Neural cell (in vitro differentiated cells): ENCODE measurements around the gene AKR1A1. TPM values are rescaled to one million over a fixed set of nuclear protein-coding genes. Genes with fewer than 3 reads are reported as not detected.

Experiments used
- H2AFZ ChIP-seq: fragments of 200-600, 300-800 bp; sonication (generic), shearing (Covaris generic); 2 replicates; pipeline ENCODE4 v1.6.0; 2014; ENCODE audit warnings: low read depth, mild to moderate bottlenecking, antibody characterized with exemption, low read length, moderate library complexity
- H3F3A ChIP-seq: fragments of 200-600 bp; shearing (Covaris generic); 2 replicates; pipeline ENCODE4 v1.6.1; 2016; ENCODE audit warnings: mild to moderate bottlenecking, moderate library complexity, mixed read lengths, antibody characterized with exemption, low read length; ENCODE audit not compliant: insufficient read depth, poor library complexity, severe bottlenecking
- H3K27ac ChIP-seq: fragments of 200-600, 300-800 bp; sonication (generic), shearing (Covaris generic); 2 replicates; pipeline ENCODE4 v1.5.1; 2014; ENCODE audit warnings: mild to moderate bottlenecking, low read length, moderate library complexity
- H3K27me3 ChIP-seq: fragments of 300-800, 200-600 bp; sonication (generic), shearing (Covaris generic); 2 replicates; pipeline ENCODE4 v1.6.0; 2014; ENCODE audit warnings: mild to moderate bottlenecking, low read depth, low read length, moderate library complexity; ENCODE audit not compliant: insufficient read depth
- H3K36me3 ChIP-seq: fragments of 300-800, 200-600 bp; sonication (generic), shearing (Covaris generic); 2 replicates; pipeline ENCODE4 v1.5.1; 2014; ENCODE audit warnings: mild to moderate bottlenecking, antibody characterized with exemption, low read length, moderate library complexity; ENCODE audit not compliant: insufficient read depth
- H3K4me2 ChIP-seq: fragments of 300-800, 200-600 bp; sonication (generic), shearing (Covaris generic); 2 replicates; pipeline ENCODE4 v1.6.0; 2014; ENCODE audit warnings: mild to moderate bottlenecking, low read length
- H3K4me3 ChIP-seq: fragments of 300-800, 200-600 bp; sonication (generic), shearing (Covaris generic); 2 replicates; pipeline ENCODE4 v1.5.1; 2014; ENCODE audit warnings: mild to moderate bottlenecking, low read length, moderate library complexity
- H3K79me2 ChIP-seq: fragments of 200-600 bp; shearing (Covaris generic); replicated peaks from 2 replicates; pipeline ENCODE4 v1.6.0; 2014; ENCODE audit warnings: mild to moderate bottlenecking, low read length, moderate library complexity; ENCODE audit not compliant: insufficient read depth
- H3K9ac ChIP-seq: fragments of 300-800, 200-600 bp; sonication (generic), shearing (Covaris generic); 2 replicates; pipeline ENCODE4 v1.6.1; 2016; ENCODE audit warnings: mild to moderate bottlenecking, low read length, mixed read lengths
- H3K9me2 ChIP-seq: fragments of 200-600 bp; shearing (Covaris generic); 2 replicates; pipeline ENCODE4 v1.6.1; 2016; ENCODE audit warnings: mild to moderate bottlenecking, low read length, mixed read lengths; ENCODE audit not compliant: insufficient read depth
- H3K9me3 ChIP-seq: fragments of 200-600, 300-800 bp; sonication (generic), shearing (Covaris generic); 2 replicates; pipeline ENCODE4 v1.6.1; 2016; ENCODE audit warnings: mild to moderate bottlenecking, mixed run types, low read length, moderate library complexity, mixed read lengths
- H4K20me1 ChIP-seq: fragments of 200-600 bp; shearing (Covaris generic); 2 replicates; pipeline ENCODE4 v1.6.1; 2016; ENCODE audit warnings: mild to moderate bottlenecking, mixed run types; ENCODE audit not compliant: insufficient read depth
- CTCF ChIP-seq: fragments of 450-650 bp; IDR thresholded peaks from 2 replicates; pipeline ENCODE4 v1.5.1; 2014; ENCODE audit warnings: antibody characterized with exemption, mild to moderate bottlenecking, moderate library complexity; ENCODE audit not compliant: poor library complexity, severe bottlenecking
- EP300 ChIP-seq: fragments of 450-650 bp; conservative IDR thresholded peaks from 2 replicates; pipeline ENCODE4 v1.6.1; 2014; ENCODE audit warnings: antibody characterized with exemption, mild to moderate bottlenecking, moderate library complexity; ENCODE audit not compliant: poor library complexity, severe bottlenecking
- EZH2 ChIP-seq: fragments of 200-600, 300-800 bp; shearing (Covaris generic), sonication (generic); IDR thresholded peaks from 2 replicates; pipeline ENCODE4 v1.6.1; 2014; ENCODE audit warnings: antibody characterized with exemption, low read length, borderline replicate concordance, mild to moderate bottlenecking; ENCODE audit not compliant: insufficient read depth, poor library complexity, severe bottlenecking
- MXI1 ChIP-seq: fragments of 450-650 bp; conservative IDR thresholded peaks from 2 replicates; pipeline ENCODE4 v1.6.1; 2014; ENCODE audit warnings: antibody characterized with exemption, mild to moderate bottlenecking; ENCODE audit not compliant: poor library complexity, severe bottlenecking
- POLR2AphosphoS5 ChIP-seq: IDR thresholded peaks from 2 replicates; pipeline ENCODE4 v1.6.1; 2012
- RAD21 ChIP-seq: fragments of 450-650 bp; conservative IDR thresholded peaks from 2 replicates; pipeline ENCODE4 v1.6.1; 2014; ENCODE audit warnings: antibody characterized with exemption, mild to moderate bottlenecking, moderate library complexity
- SMC3 ChIP-seq: fragments of 450-650 bp; conservative IDR thresholded peaks from 2 replicates; pipeline ENCODE4 v1.6.1; 2014; ENCODE audit warnings: antibody characterized with exemption, mild to moderate bottlenecking, moderate library complexity; ENCODE audit not compliant: poor library complexity
- TAF1 ChIP-seq: IDR thresholded peaks from 2 replicates; pipeline ENCODE4 v1.6.1; 2012; ENCODE audit warnings: low read depth
- polyA plus RNA-seq: library from polyadenylated mRNA; depleted of rRNA; stranded (reverse); fragments of >200 nt; gene quantifications from 2 replicates; pipeline ENCODE4 v1.2.3, GENCODE V29; 2014
- TF ChIP-seq, protein P1 (sequence below): IDR thresholded peaks from 2 replicates; pipeline ENCODE4 v1.6.1; 2012; ENCODE audit warnings: borderline replicate concordance

Gene AKR1A1
- polyA plus RNA-seq, 1 donor from 2014 or later, result 170 TPM

- Histone ChIP-seq H3K9me2 (no peaks in the 10 kb centered on the region), H3K27me3 (no peaks in the 10 kb centered on the region), H3K36me3 (no peaks in the 10 kb centered on the region), H3K9ac (no peak overlapping the region), H3K27ac (no peak overlapping the region), H3K9me3 (no peaks in the 10 kb centered on the region), H2AFZ (no peak overlapping the region), H4K20me1 (no peaks in the 10 kb centered on the region), H3K4me3 (no peak overlapping the region), H3K4me2 (no peak overlapping the region), H3K79me2 (no peaks in the 10 kb centered on the region), H3F3A (no peaks in the 10 kb centered on the region)
- TF ChIP-seq SMC3 (no peak), EZH2 (no peak), TAF1 (no peak), MXI1 (no peak), CTCF (no peak), EP300 (no peak), POLR2AphosphoS5 (no peak), RAD21 (no peak)
- TF ChIP-seq, protein P1, sequence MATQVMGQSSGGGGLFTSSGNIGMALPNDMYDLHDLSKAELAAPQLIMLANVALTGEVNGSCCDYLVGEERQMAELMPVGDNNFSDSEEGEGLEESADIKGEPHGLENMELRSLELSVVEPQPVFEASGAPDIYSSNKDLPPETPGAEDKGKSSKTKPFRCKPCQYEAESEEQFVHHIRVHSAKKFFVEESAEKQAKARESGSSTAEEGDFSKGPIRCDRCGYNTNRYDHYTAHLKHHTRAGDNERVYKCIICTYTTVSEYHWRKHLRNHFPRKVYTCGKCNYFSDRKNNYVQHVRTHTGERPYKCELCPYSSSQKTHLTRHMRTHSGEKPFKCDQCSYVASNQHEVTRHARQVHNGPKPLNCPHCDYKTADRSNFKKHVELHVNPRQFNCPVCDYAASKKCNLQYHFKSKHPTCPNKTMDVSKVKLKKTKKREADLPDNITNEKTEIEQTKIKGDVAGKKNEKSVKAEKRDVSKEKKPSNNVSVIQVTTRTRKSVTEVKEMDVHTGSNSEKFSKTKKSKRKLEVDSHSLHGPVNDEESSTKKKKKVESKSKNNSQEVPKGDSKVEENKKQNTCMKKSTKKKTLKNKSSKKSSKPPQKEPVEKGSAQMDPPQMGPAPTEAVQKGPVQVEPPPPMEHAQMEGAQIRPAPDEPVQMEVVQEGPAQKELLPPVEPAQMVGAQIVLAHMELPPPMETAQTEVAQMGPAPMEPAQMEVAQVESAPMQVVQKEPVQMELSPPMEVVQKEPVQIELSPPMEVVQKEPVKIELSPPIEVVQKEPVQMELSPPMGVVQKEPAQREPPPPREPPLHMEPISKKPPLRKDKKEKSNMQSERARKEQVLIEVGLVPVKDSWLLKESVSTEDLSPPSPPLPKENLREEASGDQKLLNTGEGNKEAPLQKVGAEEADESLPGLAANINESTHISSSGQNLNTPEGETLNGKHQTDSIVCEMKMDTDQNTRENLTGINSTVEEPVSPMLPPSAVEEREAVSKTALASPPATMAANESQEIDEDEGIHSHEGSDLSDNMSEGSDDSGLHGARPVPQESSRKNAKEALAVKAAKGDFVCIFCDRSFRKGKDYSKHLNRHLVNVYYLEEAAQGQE, result no peak
Measured at GRCh38 chr1:45535988-45536766, 14.4 kb upstream of the AKR1A1 start.

DNA sequence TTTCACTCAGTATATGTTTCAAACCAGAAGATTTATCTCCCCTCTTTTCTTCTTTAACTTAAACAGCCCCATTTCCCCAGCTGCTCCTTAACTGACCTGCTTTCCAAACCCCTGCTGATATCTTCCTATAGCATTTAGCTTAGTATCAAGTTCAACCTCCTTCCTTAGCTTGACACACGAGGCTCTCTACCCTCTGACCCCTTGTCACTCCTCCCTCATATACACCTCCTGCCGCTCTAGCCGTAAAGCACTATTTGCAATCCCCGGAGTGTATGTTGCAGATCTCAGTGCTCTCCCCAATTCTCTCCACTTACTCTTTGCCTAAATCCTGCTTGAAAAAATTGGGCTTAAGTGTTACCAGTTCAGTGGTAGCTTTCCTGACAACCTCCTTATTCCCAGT, 13.7 kb upstream of the AKR1A1 start:
- Histone ChIP-seq H3F3A (no peaks in the 10 kb centered on the region), H3K9ac (no peak overlapping the region), H3K9me3 (no peaks in the 10 kb centered on the region), H3K27me3 (no peaks in the 10 kb centered on the region), H3K9me2 (no peaks in the 10 kb centered on the region), H4K20me1 (no peaks in the 10 kb centered on the region), H3K27ac (no peak overlapping the region), H2AFZ (no peak overlapping the region), H3K79me2 (no peaks in the 10 kb centered on the region), H3K4me2 (no peak overlapping the region), H3K36me3 (no peaks in the 10 kb centered on the region), H3K4me3 (no peak overlapping the region)
- TF ChIP-seq RAD21, result no peak
- no peak for TF ChIP-seq MXI1
- no peak for TF ChIP-seq CTCF
- no peak for TF ChIP-seq EP300
- TF ChIP-seq, protein P1, result no peak
- no peak for TF ChIP-seq EZH2
- TF ChIP-seq TAF1, result no peak
- TF ChIP-seq POLR2AphosphoS5, result no peak
- no peak for TF ChIP-seq SMC3
